GM13977 (cell line): Measurements from ENCODE around the gene CABLES1.
"Not testable (repeated sequence)": the region's sequence is repeated elsewhere in the genome, so short reads cannot be mapped to it uniquely, and the experiment has no call there.

Experiments used
- DNase-seq: peaks from one replicate; pipeline ENCODE4 v3.0.0; 2012; ENCODE audit warnings: low spot score
- in situ Hi-C: fragments of 300-500 bp; cut with MboI; formaldehyde crosslinking; loops from one replicate; pipeline ENCODE4 v1.12.0; 2022; ENCODE audit warnings: low sequenced_read_pairs, low pct_unique_long_range_greater_than_20kb, mixed read lengths, inconsistent platforms; ENCODE audit not compliant: unreplicated experiment
- TF ChIP-seq, protein P1 (sequence below): IDR thresholded peaks from 2 replicates; pipeline ENCODE4 v1.5.1; 2012; ENCODE audit warnings: mild to moderate bottlenecking, control low read depth; ENCODE audit not compliant: insufficient read depth; ENCODE audit errors: extremely low read depth, missing control alignments

The CABLES1 gene

DNA sequence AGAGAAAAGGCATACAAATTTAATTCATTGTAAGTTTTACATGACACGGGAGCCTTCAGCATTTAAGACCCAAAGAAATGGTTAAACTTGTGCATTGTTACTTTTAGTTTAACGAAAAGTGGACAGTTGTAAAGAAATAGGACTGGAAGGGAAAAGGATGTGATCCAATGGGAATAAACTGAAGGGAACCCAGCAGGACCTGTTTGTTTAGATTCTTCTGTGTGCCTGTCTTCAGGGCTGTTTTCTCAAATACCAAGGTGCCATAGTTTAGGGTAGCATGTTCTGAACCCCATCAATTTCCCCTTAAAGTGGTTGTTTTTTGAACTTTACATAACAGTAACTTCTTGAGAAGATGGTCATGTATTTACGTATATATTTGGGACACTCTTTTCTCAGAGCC lies 30.3 kb upstream of the CABLES1 start:
- TF ChIP-seq, protein P1, sequence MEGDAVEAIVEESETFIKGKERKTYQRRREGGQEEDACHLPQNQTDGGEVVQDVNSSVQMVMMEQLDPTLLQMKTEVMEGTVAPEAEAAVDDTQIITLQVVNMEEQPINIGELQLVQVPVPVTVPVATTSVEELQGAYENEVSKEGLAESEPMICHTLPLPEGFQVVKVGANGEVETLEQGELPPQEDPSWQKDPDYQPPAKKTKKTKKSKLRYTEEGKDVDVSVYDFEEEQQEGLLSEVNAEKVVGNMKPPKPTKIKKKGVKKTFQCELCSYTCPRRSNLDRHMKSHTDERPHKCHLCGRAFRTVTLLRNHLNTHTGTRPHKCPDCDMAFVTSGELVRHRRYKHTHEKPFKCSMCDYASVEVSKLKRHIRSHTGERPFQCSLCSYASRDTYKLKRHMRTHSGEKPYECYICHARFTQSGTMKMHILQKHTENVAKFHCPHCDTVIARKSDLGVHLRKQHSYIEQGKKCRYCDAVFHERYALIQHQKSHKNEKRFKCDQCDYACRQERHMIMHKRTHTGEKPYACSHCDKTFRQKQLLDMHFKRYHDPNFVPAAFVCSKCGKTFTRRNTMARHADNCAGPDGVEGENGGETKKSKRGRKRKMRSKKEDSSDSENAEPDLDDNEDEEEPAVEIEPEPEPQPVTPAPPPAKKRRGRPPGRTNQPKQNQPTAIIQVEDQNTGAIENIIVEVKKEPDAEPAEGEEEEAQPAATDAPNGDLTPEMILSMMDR = no peak
- DNase-seq = no peak
- in situ Hi-C loops = no loop called here

- no peak for DNase-seq
- in situ Hi-C loops = no loop called here
- TF ChIP-seq, protein P1 = no peak
These were observed 29.6 kb upstream of the CABLES1 start for GRCh38 chr18:23105581-23106219.

DNA sequence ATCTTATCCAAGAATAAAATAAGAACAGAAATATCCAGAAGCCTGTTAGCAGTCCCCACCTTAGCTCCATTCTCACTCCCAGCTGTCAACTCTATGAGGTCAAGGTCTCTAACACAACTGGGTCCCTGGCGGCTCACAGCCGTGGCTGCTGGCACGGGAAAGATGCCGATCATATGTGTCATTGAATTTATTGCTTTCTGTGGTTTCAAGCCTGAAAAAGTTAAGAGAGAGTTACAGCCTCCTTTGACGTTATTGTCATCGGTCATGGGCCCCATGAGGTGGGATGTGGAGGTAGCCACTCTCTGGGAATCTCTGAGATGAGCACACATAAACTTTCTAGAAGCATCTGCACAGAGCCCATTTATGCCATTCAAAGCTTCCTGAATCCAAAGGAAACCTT lies 28.7 kb upstream of the CABLES1 start:
- TF ChIP-seq, protein P1 = no peak
- in situ Hi-C loops = no loop called here
- no peak for DNase-seq

DNA sequence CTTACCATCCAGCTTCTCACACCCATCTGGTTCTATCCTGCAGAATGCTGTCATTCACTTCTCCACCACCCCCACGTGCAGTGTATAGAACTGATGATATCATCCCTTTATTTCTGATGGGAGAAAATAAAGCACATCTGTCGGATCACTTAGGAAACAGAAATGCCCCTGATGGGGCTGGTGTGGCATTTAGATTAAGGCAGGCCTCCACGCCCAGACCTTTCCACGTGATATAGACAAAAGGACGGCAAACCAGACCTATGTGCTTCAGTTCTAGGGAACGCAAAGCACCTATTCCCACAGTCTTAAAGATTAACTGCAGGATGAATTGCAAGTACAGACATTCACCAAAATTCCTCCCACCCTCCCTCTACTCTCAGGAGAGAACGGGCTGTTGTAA lies 27.6 kb upstream of the CABLES1 start:
- TF ChIP-seq, protein P1 = no peak
- in situ Hi-C loops = no loop called here

GRCh38 chr18:23108496-23108895 lies 26.8 kb upstream of the CABLES1 start:
- in situ Hi-C loops = no loop called here
- TF ChIP-seq, protein P1 = no peak
- DNase-seq = no peak

More for the DNA sequence above, 27.6 kb upstream of the CABLES1 start:
- DNase-seq = no peak

DNA sequence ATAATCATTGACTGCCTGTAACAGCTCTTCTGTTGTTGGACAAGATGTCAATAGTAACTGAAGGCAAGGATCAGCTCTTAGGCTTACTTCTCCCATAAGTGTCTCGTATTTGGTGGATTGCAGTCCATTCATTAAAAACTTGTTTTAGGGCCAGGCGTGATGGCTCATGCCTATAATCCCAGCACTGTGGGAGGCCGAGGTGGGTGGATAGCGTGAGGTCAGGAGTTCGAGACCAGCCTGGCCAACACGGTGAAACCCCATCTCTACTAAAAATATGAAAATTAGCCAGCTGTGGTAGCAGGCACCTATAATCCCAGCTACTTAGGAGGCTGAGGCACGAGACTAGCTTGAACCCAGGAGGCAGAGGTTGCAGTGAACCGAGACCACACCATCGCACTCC lies 26.1 kb upstream of the CABLES1 start:
- DNase-seq, in situ Hi-C loops: not testable (repeated sequence)

- TF ChIP-seq, protein P1 = no peak
- no peak for DNase-seq
- in situ Hi-C loops = no loop called here
These were observed 21.7 kb upstream of the CABLES1 start for GRCh38 chr18:23113576-23113975.
